Endothelial cell of umbilical vein (primary cell): ENCODE results near the gene CLASP2. TPM values are rescaled to one million over a fixed set of nuclear protein-coding genes. Genes with fewer than 3 reads are reported as not detected.
"Not testable (repeated sequence)": the region's sequence is repeated elsewhere in the genome, so short reads cannot be mapped to it uniquely, and the experiment has no call there.

Experiments
- BruUV-seq: library from RNA; stranded (reverse); fragments of 400-500 nt; replicated peaks from 2 replicates; lab custom pipeline; 2021; lab: Mats Ljungman, UMichigan
- CTCF ChIA-PET: fragments of 300-600, 350-600 bp; sonication (Branson Sonifier 250); formaldehyde crosslinking; loops from one replicate; lab custom pipeline; 2021; ENCODE audit warnings: antibody characterized with exemption, inconsistent platforms; lab: Charles Lee
- POLR2A ChIA-PET: fragments of 300-600, 350-600 bp; sonication (Branson Sonifier 250); formaldehyde crosslinking; loops from one replicate; lab custom pipeline; 2021; ENCODE audit warnings: antibody characterized with exemption, inconsistent platforms; lab: Charles Lee
- DNase-seq: peaks from one replicate; pipeline ENCODE4 v3.0.0-alpha.2; 2011; ENCODE audit warnings: low read depth, low spot score
- FAIRE-seq: peaks from 2 replicates; lab custom pipeline; 2011; peaks lifted over from hg19 to GRCh38; lab: Jason Lieb, UNC
- H2AFZ ChIP-seq: 2 replicates; pipeline ENCODE4 v1.6.0; 2012; ENCODE audit warnings: low read depth, low read length, control low read depth, inconsistent platforms
- H3K27ac ChIP-seq: 2 replicates; pipeline ENCODE4 v1.5.1; 2011; ENCODE audit warnings: low read depth, mild to moderate bottlenecking, control low read depth, low read length, moderate library complexity; ENCODE audit not compliant: insufficient read depth
- H3K27me3 ChIP-seq, 2 experiments: 2 replicates each; pipeline versions ENCODE4 v1.6.0 to v1.6.1; 2011; ENCODE audit warnings: low read length in 2 of 2, mixed read lengths in 1 of 2; ENCODE audit not compliant: control insufficient read depth in 2 of 2, insufficient read depth in 2 of 2
- H3K36me3 ChIP-seq, 2 experiments: 2 replicates in 1 of 2; 3 replicates in 1 of 2; pipeline ENCODE4 v1.5.1; 2011; ENCODE audit warnings: low read length in 2 of 2, mild to moderate bottlenecking in 1 of 2, moderate library complexity in 1 of 2; ENCODE audit not compliant: control insufficient read depth in 2 of 2, insufficient read depth in 2 of 2; ENCODE audit errors: extremely low read depth in 1 of 2
- H3K4me1 ChIP-seq: 3 replicates; pipeline ENCODE4 v1.5.1; 2011; ENCODE audit warnings: mild to moderate bottlenecking, low read length; ENCODE audit not compliant: control insufficient read depth, insufficient read depth; ENCODE audit errors: extremely low read depth
- H3K4me2 ChIP-seq: 2 replicates; pipeline ENCODE4 v1.6.1; 2011; ENCODE audit warnings: low read length, control low read depth, mixed read lengths; ENCODE audit not compliant: insufficient read depth
- H3K4me3 ChIP-seq, 3 experiments: fragments of 200-600 bp in 1 of 3; sonication (generic), shearing (Covaris generic) in 1 of 3; replicated peaks in 1 of 3; 2 replicates each; pipeline ENCODE4 v1.5.1; 2011 to 2016; ENCODE audit warnings: control low read depth in 3 of 3, low read length in 3 of 3, mild to moderate bottlenecking in 2 of 3, inconsistent platforms in 1 of 3, low read depth in 1 of 3, moderate library complexity in 1 of 3; ENCODE audit not compliant: insufficient read depth in 1 of 3
- H3K79me2 ChIP-seq: 2 replicates; pipeline ENCODE4 v1.6.0; 2012; ENCODE audit warnings: low read length, inconsistent platforms; ENCODE audit not compliant: control insufficient read depth, insufficient read depth
- H3K9ac ChIP-seq: replicated peaks from 2 replicates; pipeline ENCODE3; 2011; ENCODE audit warnings: low read length, control low read depth; ENCODE audit not compliant: insufficient read depth; ENCODE audit errors: extremely low read depth
- H3K9me1 ChIP-seq: replicated peaks from 3 replicates; pipeline ENCODE4 v1.6.0; 2011; ENCODE audit warnings: mild to moderate bottlenecking, low read length; ENCODE audit not compliant: control insufficient read depth, insufficient read depth; ENCODE audit errors: extremely low read depth
- H3K9me3 ChIP-seq: replicated peaks from 2 replicates; pipeline ENCODE4 v1.5.1; 2012; ENCODE audit warnings: low read length, inconsistent platforms; ENCODE audit not compliant: control insufficient read depth, insufficient read depth
- H4K20me1 ChIP-seq: replicated peaks from 2 replicates; pipeline ENCODE3; 2011; ENCODE audit warnings: mild to moderate bottlenecking, low read length; ENCODE audit not compliant: control insufficient read depth, insufficient read depth; ENCODE audit errors: extremely low read depth
- JUN ChIP-seq: IDR thresholded peaks from 2 replicates; pipeline ENCODE4 v1.6.1; 2011; ENCODE audit warnings: borderline replicate concordance, low read depth; ENCODE audit not compliant: insufficient read length, insufficient read depth
- POLR2AphosphoS5 ChIP-seq: IDR thresholded peaks from 2 replicates; pipeline ENCODE4 v1.6.1; 2012; ENCODE audit warnings: low read depth, mild to moderate bottlenecking, control low read depth, low read length, moderate library complexity; ENCODE audit not compliant: insufficient read depth
- dilution Hi-C: fragments of 300-500 bp; cut with MboI; formaldehyde crosslinking; loops from one replicate; pipeline ENCODE4 v1.15.0; 2019; ENCODE audit warnings: low sequenced_read_pairs; ENCODE audit not compliant: extremely low pct_ligation_motif_present
- intact Hi-C: fragments of 100-400 bp; cut with micrococcal nuclease; formaldehyde crosslinking; loops from one replicate; pipeline ENCODE4 v1.10.0; 2022
- polyA plus RNA-seq, 4 experiments: library from polyadenylated mRNA; depleted of rRNA in 3 of 4; stranded (reverse) in 3 of 4; unstranded in 1 of 4; fragments of >200 nt; gene quantifications; 2 replicates each; pipeline versions ENCODE4 v1.2.1 to v1.2.3, GENCODE V29; 2011 to 2012; ENCODE audit warnings: missing spikeins in 1 of 4
- total RNA-seq: library from RNA; stranded (reverse); gene quantifications from 2 replicates; pipeline ENCODE4 v1.2.3, GENCODE V29; 2021
- TF ChIP-seq, protein P1 (sequence below), 2 donors: IDR thresholded peaks; 1 replicate in 1 of 2; 2 replicates in 1 of 2; pipeline ENCODE4 v1.5.1; 2011; ENCODE audit warnings: low read length in 2 of 2, mild to moderate bottlenecking in 2 of 2, moderate library complexity in 2 of 2, control low read depth in 1 of 2, inconsistent platforms in 1 of 2, low read depth in 1 of 2; ENCODE audit not compliant: insufficient read depth in 1 of 2; ENCODE audit errors: extremely low read depth in 1 of 2

Gene CLASP2
- total and polyA plus RNA-seq, 2 donors (not counting 3 experiments of a cell fraction or from before 2014, with no cell fraction given) = 15.0 to 55.0 TPM

- H3K27ac ChIP-seq, CTCF ChIA-PET, H3K27me3 ChIP-seq, H2AFZ ChIP-seq, H4K20me1 ChIP-seq, H3K4me2 ChIP-seq, dilution Hi-C loops, H3K79me2 ChIP-seq, FAIRE-seq, BruUV-seq, H3K4me1 ChIP-seq, DNase-seq, H3K9me1 ChIP-seq, intact Hi-C loops, H3K9me3 ChIP-seq, POLR2A ChIA-PET, H3K9ac ChIP-seq, H3K4me3 ChIP-seq, H3K36me3 ChIP-seq: not testable (repeated sequence)
Observed at GRCh38 chr3:33451994-33452393, 266.1 kb downstream of the CLASP2 start.

DNA sequence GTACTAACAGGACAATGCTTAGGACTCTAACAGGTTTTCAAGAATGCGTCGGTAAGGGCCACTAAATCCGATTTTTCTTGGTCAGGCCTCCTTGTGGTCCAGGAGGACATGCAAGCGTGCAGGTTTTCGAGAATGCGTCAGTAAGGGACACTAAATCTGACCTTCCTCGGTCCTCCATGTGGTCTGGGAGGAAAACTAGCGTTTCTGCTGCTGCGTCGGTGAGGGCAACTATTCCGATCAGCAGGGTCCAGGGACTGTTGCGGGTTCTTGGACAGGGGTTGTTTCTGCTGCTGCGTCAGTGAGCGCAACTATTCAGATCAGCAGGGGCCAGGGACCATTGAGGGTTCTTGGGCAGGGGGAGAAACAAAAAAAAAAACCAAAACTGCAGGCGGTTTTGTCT lies 270.1 kb downstream of the CLASP2 start:
- FAIRE-seq = no peak

GRCh38 chr3:33447256-33447625 lies 270.8 kb downstream of the CLASP2 start:
- H3K4me3 ChIP-seq, H3K4me2 ChIP-seq, H3K79me2 ChIP-seq, POLR2A ChIA-PET, H3K9me3 ChIP-seq, DNase-seq, H3K9me1 ChIP-seq, H4K20me1 ChIP-seq, H3K27ac ChIP-seq, CTCF ChIA-PET, intact Hi-C loops, H3K27me3 ChIP-seq, BruUV-seq, dilution Hi-C loops, H2AFZ ChIP-seq, FAIRE-seq, H3K4me1 ChIP-seq, H3K9ac ChIP-seq, H3K36me3 ChIP-seq: not testable (repeated sequence)

More for the DNA sequence above, 270.1 kb downstream of the CLASP2 start:
- Histone ChIP-seq H3K4me2 (no peak overlapping the region), H3K27ac (no peak overlapping the region), H3K9ac (no peak overlapping the region), H4K20me1 (no peaks in the 10 kb centered on the region), H3K4me3 (no peak overlapping the region), H3K27me3 (no peaks in the 10 kb centered on the region), H3K36me3 (no peaks in the 10 kb centered on the region), H2AFZ (no peak overlapping the region), H3K4me1 (no peaks in the 10 kb centered on the region), H3K9me1 (no peaks in the 10 kb centered on the region), H3K9me3 (no peaks in the 10 kb centered on the region), H3K79me2 (no peaks in the 10 kb centered on the region)
- ChIA-PET POLR2A (no interaction called here), CTCF (no interaction called here)
- DNase-seq = no peak
- no peak for TF ChIP-seq JUN
- no peak for TF ChIP-seq POLR2AphosphoS5
- TF ChIP-seq, protein P1, sequence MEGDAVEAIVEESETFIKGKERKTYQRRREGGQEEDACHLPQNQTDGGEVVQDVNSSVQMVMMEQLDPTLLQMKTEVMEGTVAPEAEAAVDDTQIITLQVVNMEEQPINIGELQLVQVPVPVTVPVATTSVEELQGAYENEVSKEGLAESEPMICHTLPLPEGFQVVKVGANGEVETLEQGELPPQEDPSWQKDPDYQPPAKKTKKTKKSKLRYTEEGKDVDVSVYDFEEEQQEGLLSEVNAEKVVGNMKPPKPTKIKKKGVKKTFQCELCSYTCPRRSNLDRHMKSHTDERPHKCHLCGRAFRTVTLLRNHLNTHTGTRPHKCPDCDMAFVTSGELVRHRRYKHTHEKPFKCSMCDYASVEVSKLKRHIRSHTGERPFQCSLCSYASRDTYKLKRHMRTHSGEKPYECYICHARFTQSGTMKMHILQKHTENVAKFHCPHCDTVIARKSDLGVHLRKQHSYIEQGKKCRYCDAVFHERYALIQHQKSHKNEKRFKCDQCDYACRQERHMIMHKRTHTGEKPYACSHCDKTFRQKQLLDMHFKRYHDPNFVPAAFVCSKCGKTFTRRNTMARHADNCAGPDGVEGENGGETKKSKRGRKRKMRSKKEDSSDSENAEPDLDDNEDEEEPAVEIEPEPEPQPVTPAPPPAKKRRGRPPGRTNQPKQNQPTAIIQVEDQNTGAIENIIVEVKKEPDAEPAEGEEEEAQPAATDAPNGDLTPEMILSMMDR (IDR thresholded peaks at IDR 0.05; ENCODE audit: extremely low read depth in 1 of 2, insufficient read depth in 1 of 2, low read depth in 1 of 2, low read length in 2 of 2) = no peak
- intact Hi-C loops (no loop called here), dilution Hi-C loops (no loop called here)
- BruUV-seq = no TSS peak
